WTC11 (cell line): ENCODE measurements around the gene TSKU. TPM values are rescaled to one million over a fixed set of nuclear protein-coding genes. Genes with fewer than 3 reads are reported as not detected.
A peak's percentile ranks its signal among the peaks of the same experiment; 100 is the strongest.

Source experiments
- ATAC-seq: fragments of 200-7000 bp; cut with Tn5 transposase; 2 replicates; pipeline ENCODE4 v1.10.0; 2021; ENCODE audit warnings: mild to moderate bottlenecking, moderate library complexity
- CTCF ChIA-PET: fragments of 300-600 bp; sonication (Branson Sonifier 250); formaldehyde crosslinking; loops from one replicate; lab custom pipeline; 2021; ENCODE audit warnings: antibody characterized with exemption; lab: Charles Lee
- POLR2A ChIA-PET: fragments of 350-600 bp; sonication (Branson Sonifier 250); formaldehyde crosslinking; loops from one replicate; lab custom pipeline; 2021; ENCODE audit warnings: antibody characterized with exemption; lab: Charles Lee
- DNase-seq: peaks from one replicate; pipeline ENCODE4 v3.0.0; 2021; ENCODE audit warnings: low spot score
- H3K27ac Mint-ChIP-seq: 2 replicates; pipeline ENCODE4 v1.8.0; 2021; ENCODE audit warnings: mixed read lengths
- H3K27me3 Mint-ChIP-seq: 2 replicates; pipeline ENCODE4 v1.8.0; 2021; ENCODE audit warnings: low read depth, mild to moderate bottlenecking, moderate library complexity, mixed read lengths
- H3K36me3 Mint-ChIP-seq: 2 replicates; pipeline ENCODE4 v1.8.0; 2021; ENCODE audit warnings: mixed read lengths
- H3K4me1 Mint-ChIP-seq: 2 replicates; pipeline ENCODE4 v1.8.0; 2022; ENCODE audit warnings: mixed read lengths
- H3K4me3 Mint-ChIP-seq: 2 replicates; pipeline ENCODE4 v1.8.0; 2021; ENCODE audit warnings: mild to moderate bottlenecking, moderate library complexity, mixed read lengths
- H3K9me3 Mint-ChIP-seq: 2 replicates; pipeline ENCODE4 v1.8.0; 2021; ENCODE audit warnings: mixed read lengths
- AFF4 ChIP-seq: sonication (generic); formaldehyde crosslinking; IDR thresholded peaks from 2 replicates; pipeline ENCODE4 v1.8.1; 2023; ENCODE audit warnings: mild to moderate bottlenecking, missing genetic modification reagents, borderline replicate concordance
- CBFB ChIP-seq: sonication (generic); formaldehyde crosslinking; IDR thresholded peaks from 2 replicates; pipeline ENCODE4 v1.8.1; 2022; ENCODE audit warnings: mild to moderate bottlenecking, low read depth, missing genetic modification reagents
- CTCF ChIP-seq: fragments of 200-600 bp; IDR thresholded peaks from 2 replicates; pipeline ENCODE4 v1.8.0; 2022; ENCODE audit warnings: antibody characterized with exemption
- IRF1 ChIP-seq: sonication (generic); formaldehyde crosslinking; IDR thresholded peaks from 2 replicates; pipeline ENCODE4 v1.8.0; 2023; ENCODE audit warnings: missing genetic modification reagents
- JAZF1 ChIP-seq: fragments of 250-450 bp; sonication (Bioruptor Pico); IDR thresholded peaks from 2 replicates; pipeline ENCODE4 v1.9.0; 2021; ENCODE audit warnings: moderate library complexity, mild to moderate bottlenecking, inconsistent platforms
- KAT7 ChIP-seq: sonication (generic); formaldehyde crosslinking; IDR thresholded peaks from 2 replicates; pipeline ENCODE4 v1.8.1; 2023; ENCODE audit warnings: missing genetic modification reagents, mild to moderate bottlenecking, borderline replicate concordance
- MAX ChIP-seq: sonication (generic); formaldehyde crosslinking; IDR thresholded peaks from 2 replicates; pipeline ENCODE4 v1.8.0; 2022; ENCODE audit warnings: mild to moderate bottlenecking, missing genetic modification reagents
- MXD4 ChIP-seq: fragments of 250-450 bp; sonication (Bioruptor Pico); IDR thresholded peaks from 2 replicates; pipeline ENCODE4 v1.8.0; 2021; ENCODE audit warnings: mild to moderate bottlenecking, moderate library complexity, borderline replicate concordance
- NFE2L1 ChIP-seq: sonication (generic); formaldehyde crosslinking; IDR thresholded peaks from 2 replicates; pipeline ENCODE4 v1.8.1; 2023; ENCODE audit warnings: missing genetic modification reagents
- OVOL2 ChIP-seq: fragments of 250-450 bp; sonication (Bioruptor Pico); IDR thresholded peaks from 2 replicates; pipeline ENCODE4 v1.9.0; 2021; ENCODE audit warnings: mild to moderate bottlenecking, borderline replicate concordance
- PREB ChIP-seq: sonication (generic); formaldehyde crosslinking; IDR thresholded peaks from 2 replicates; pipeline ENCODE4 v1.8.1; 2022; ENCODE audit warnings: mild to moderate bottlenecking, missing genetic modification reagents, moderate library complexity, borderline replicate concordance
- USF1 ChIP-seq: sonication (generic); formaldehyde crosslinking; IDR thresholded peaks from 2 replicates; pipeline ENCODE4 v1.8.0; 2022; ENCODE audit warnings: mild to moderate bottlenecking, missing genetic modification reagents
- ZMAT4 ChIP-seq: fragments of 250-450 bp; sonication (Bioruptor Pico); IDR thresholded peaks from 2 replicates; pipeline ENCODE4 v1.9.0; 2021; ENCODE audit warnings: mild to moderate bottlenecking
- ZNF232 ChIP-seq: sonication (generic); formaldehyde crosslinking; IDR thresholded peaks from 2 replicates; pipeline ENCODE4 v1.8.0; 2022; ENCODE audit warnings: mild to moderate bottlenecking, missing genetic modification reagents
- ZNF317 ChIP-seq: sonication (generic); formaldehyde crosslinking; IDR thresholded peaks from 2 replicates; pipeline ENCODE4 v1.8.1; 2023; ENCODE audit warnings: low read depth, mild to moderate bottlenecking, moderate library complexity, missing genetic modification reagents, borderline replicate concordance
- ZNF396 ChIP-seq: fragments of 250-450 bp; sonication (Bioruptor Pico); IDR thresholded peaks from 2 replicates; pipeline ENCODE4 v1.8.0; 2021; ENCODE audit warnings: mild to moderate bottlenecking, moderate library complexity, borderline replicate concordance
- ZNF512 ChIP-seq: sonication (generic); formaldehyde crosslinking; IDR thresholded peaks from 2 replicates; pipeline ENCODE4 v1.8.1; 2022; ENCODE audit warnings: missing genetic modification reagents, borderline replicate concordance
- ZNF671 ChIP-seq: fragments of 250-450 bp; sonication (Bioruptor Pico); IDR thresholded peaks from 2 replicates; pipeline ENCODE4 v1.8.0; 2021; ENCODE audit warnings: mild to moderate bottlenecking
- total RNA-seq: library from RNA; stranded (reverse); gene quantifications from 3 replicates; pipeline ENCODE4 v1.2.3, GENCODE V29; 2021

Gene TSKU
- total RNA-seq, 1 experiment from 2014 or later = 30.3 TPM

- no peak for DNase-seq
- H3K4me3 Mint-ChIP-seq = no peak overlapping the region
- no peak for ATAC-seq
- ChIA-PET POLR2A (interaction anchor here (0.9 kb wide), 1 partner anchor 14 kb away, joined by 3 read pairs; no protein-coding TSS in a partner anchor), CTCF (interaction anchor here (0.6 to 0.7 kb wide), 2 partner anchors 31 to 280 kb away, joined by 3 read pairs; no protein-coding TSS in a partner anchor)
- peaks cover 59% of the 10 kb centered on the region for H3K4me1 Mint-ChIP-seq
- TF ChIP-seq ZNF671 (CRISPR knock-in tag) (no peak), JAZF1 (CRISPR knock-in tag) (no peak), KAT7 (CRISPR knock-in tag) (no peak), MAX (CRISPR knock-in tag) (no peak), ZMAT4 (no peak)
- H3K27me3 Mint-ChIP-seq = peaks cover 12% of the 10 kb centered on the region
- H3K27ac Mint-ChIP-seq = no peak overlapping the region
- H3K9me3 Mint-ChIP-seq = no peaks in the 10 kb centered on the region
- peaks cover 2% of the 10 kb centered on the region; the same call in 1 of the 2 replicates for H3K36me3 Mint-ChIP-seq
Measured at GRCh38 chr11:76767659-76768058, 15.5 kb upstream of the TSKU start.

GRCh38 chr11:76768088-76768908, 14.9 kb upstream of the TSKU start:
- H3K27me3 Mint-ChIP-seq = peaks cover 12% of the 10 kb centered on the region
- ChIA-PET CTCF (interaction anchor here (0.6 to 0.7 kb wide), 2 partner anchors 31 to 279 kb away, joined by 3 read pairs; no protein-coding TSS in a partner anchor), POLR2A (interaction anchor here (0.9 kb wide), 1 partner anchor 13 kb away, joined by 3 read pairs; no protein-coding TSS in a partner anchor)
- H3K27ac Mint-ChIP-seq = no peak overlapping the region
- peaks cover 63% of the 10 kb centered on the region for H3K4me1 Mint-ChIP-seq
- ATAC-seq (peak; percentile 21), DNase-seq (no peak)
- no peaks in the 10 kb centered on the region for H3K9me3 Mint-ChIP-seq
- H3K4me3 Mint-ChIP-seq = no peak overlapping the region
- TF ChIP-seq OVOL2 (CRISPR knock-in tag) = no peak
- H3K36me3 Mint-ChIP-seq = peaks cover 2% of the 10 kb centered on the region; the same call in 1 of the 2 replicates

GRCh38 chr11:76768909-76769560, 14.1 kb upstream of the TSKU start:
- Mint-ChIP-seq H3K4me3 (no peak overlapping the region), H3K4me1 (peaks cover 70% of the 10 kb centered on the region), H3K36me3 (peaks cover 2% of the 10 kb centered on the region; the same call in 1 of the 2 replicates), H3K27me3 (peaks cover 12% of the 10 kb centered on the region), H3K27ac (no peak overlapping the region), H3K9me3 (no peaks in the 10 kb centered on the region)
- POLR2A ChIA-PET = no interaction called here
- DNase-seq (no peak), ATAC-seq (no peak)
- CTCF ChIA-PET = interaction anchor here (0.8 kb wide), 1 partner anchor 38 kb away, joined by 3 read pairs; no protein-coding TSS in a partner anchor
- TF ChIP-seq AFF4 (no peak), ZNF396 (no peak), MXD4 (CRISPR knock-in tag) (no peak), CTCF (no peak), CBFB (no peak), IRF1 (no peak), ZNF317 (CRISPR knock-in tag) (no peak), USF1 (CRISPR knock-in tag) (no peak), ZNF512 (CRISPR knock-in tag) (no peak), PREB (CRISPR knock-in tag) (no peak), ZNF232 (CRISPR knock-in tag) (no peak), NFE2L1 (CRISPR knock-in tag) (no peak)
